Ovary (tissue), 1 donor: Measurements from ENCODE around the gene FILIP1L.

Experiments
- EP300 ChIP-seq: sonication (generic); formaldehyde crosslinking; IDR thresholded peaks from one replicate; pipeline ENCODE4 v1.6.1; 2017; ENCODE audit warnings: antibody characterized with exemption
- POLR2A ChIP-seq: fragments of 450-650 bp; IDR thresholded peaks from one replicate; pipeline ENCODE4 v1.6.1; 2017; ENCODE audit warnings: antibody characterized with exemption, mild to moderate bottlenecking, moderate library complexity

DNA sequence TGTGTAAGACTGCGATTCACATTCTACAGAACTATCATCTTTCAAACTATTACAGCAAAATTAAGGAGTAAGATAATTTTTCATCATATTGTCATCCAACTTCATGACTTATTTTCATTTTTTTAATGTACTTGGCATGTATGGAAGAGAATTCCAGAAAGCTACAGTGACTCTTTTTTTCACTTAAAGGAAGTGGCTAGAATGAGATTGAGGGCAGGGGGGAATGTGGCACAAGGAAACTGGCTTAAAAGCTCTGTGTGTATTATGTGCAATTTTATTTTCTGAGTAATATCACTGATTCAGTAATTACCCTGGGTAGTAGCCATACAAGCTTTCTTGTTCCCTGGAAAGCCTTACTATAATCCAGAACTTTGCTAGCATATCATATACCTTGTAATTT, 94.6 kb downstream of the FILIP1L start:
- no peak for TF ChIP-seq EP300
- TF ChIP-seq POLR2A = no peak
